ENCODE results near the gene USP34. TPM values are rescaled to one million over a fixed set of nuclear protein-coding genes. Genes with fewer than 3 reads are reported as not detected.

The USP34 gene
- total and polyA plus RNA-seq, 2 of the 8 experiments (the other 6 are each of a cell fraction or from before 2014, with no cell fraction given) = 56.7 to 91.7 TPM

GRCh38 chr2:61238219-61239012 is 232.5 kb downstream of the USP34 start (continued):
- TF ChIP-seq EZH2 (IDR thresholded peaks at IDR 0.05; ENCODE audit: low read depth, low read length, severe bottlenecking) (no peak), KDM1A (IDR thresholded peaks at IDR 0.05; ENCODE audit: borderline replicate concordance, low read length) (no peak), GABPA (IDR thresholded peaks at IDR 0.05; ENCODE audit: borderline replicate concordance, insufficient read depth, low read length) (no peak), SIX5 (IDR thresholded peaks at IDR 0.05; ENCODE audit: low read depth, low read length) (no peak), ASH2L (IDR thresholded peaks at IDR 0.05; ENCODE audit: low read length) (no peak), FOSL1 (IDR thresholded peaks at IDR 0.05; ENCODE audit: insufficient read depth, low read depth, low read length) (no peak), TCF12 (IDR thresholded peaks at IDR 0.05; ENCODE audit: low read depth, low read length) (no peak), SAP30 (IDR thresholded peaks at IDR 0.05; ENCODE audit: insufficient read depth, insufficient replicate concordance, low read length) (no peak), MAFK (IDR thresholded peaks at IDR 0.05; ENCODE audit: low read depth, low read length) (no peak)

Data from H1 (cell line).